PC-3 (cell line): ENCODE results near the gene VAX1.

ENCODE experiments used
- EZH2 ChIP-seq: fragments of 300-600 bp; sonication (generic); IDR thresholded peaks from one replicate; pipeline ENCODE4 v1.6.1; 2017; ENCODE audit warnings: antibody characterized with exemption, mild to moderate bottlenecking, low read length; ENCODE audit not compliant: unreplicated experiment
- EZH2phosphoT487 ChIP-seq: fragments of 300-600 bp; sonication (generic); IDR thresholded peaks from 2 replicates; pipeline ENCODE4 v1.6.1; 2018; ENCODE audit warnings: mild to moderate bottlenecking, antibody characterized with exemption, low read length, borderline replicate concordance
- TF ChIP-seq, protein P1 (sequence below): fragments of 300-600 bp; sonication (generic); conservative IDR thresholded peaks from 2 replicates; pipeline ENCODE4 v1.5.1; 2017; ENCODE audit warnings: antibody characterized with exemption, low read depth, mild to moderate bottlenecking, low read length

DNA sequence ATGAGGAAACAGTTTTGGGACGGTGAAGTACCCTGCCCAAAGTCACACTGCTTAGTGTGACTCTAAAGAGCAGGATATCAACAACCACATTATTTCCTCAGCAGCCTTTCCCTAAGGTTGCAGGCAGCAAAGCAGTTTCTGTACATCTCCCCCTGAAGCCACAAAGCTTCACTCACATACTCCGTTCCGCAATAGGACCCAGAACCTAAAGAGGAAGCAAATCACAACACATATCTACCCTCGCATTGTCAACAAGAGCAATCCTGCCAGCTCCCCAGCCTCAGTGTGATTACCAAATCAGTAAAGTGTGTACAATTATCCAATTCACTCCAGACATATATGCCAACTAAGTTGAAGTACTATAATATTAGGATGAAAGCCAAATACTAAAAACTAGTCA, 30.8 kb downstream of the VAX1 start:
- TF ChIP-seq, protein P1, sequence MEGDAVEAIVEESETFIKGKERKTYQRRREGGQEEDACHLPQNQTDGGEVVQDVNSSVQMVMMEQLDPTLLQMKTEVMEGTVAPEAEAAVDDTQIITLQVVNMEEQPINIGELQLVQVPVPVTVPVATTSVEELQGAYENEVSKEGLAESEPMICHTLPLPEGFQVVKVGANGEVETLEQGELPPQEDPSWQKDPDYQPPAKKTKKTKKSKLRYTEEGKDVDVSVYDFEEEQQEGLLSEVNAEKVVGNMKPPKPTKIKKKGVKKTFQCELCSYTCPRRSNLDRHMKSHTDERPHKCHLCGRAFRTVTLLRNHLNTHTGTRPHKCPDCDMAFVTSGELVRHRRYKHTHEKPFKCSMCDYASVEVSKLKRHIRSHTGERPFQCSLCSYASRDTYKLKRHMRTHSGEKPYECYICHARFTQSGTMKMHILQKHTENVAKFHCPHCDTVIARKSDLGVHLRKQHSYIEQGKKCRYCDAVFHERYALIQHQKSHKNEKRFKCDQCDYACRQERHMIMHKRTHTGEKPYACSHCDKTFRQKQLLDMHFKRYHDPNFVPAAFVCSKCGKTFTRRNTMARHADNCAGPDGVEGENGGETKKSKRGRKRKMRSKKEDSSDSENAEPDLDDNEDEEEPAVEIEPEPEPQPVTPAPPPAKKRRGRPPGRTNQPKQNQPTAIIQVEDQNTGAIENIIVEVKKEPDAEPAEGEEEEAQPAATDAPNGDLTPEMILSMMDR: no peak
- TF ChIP-seq EZH2 (no peak), EZH2phosphoT487 (no peak)
